ENCODE data around the gene ASXL1.

ASXL1 gene

DNA sequence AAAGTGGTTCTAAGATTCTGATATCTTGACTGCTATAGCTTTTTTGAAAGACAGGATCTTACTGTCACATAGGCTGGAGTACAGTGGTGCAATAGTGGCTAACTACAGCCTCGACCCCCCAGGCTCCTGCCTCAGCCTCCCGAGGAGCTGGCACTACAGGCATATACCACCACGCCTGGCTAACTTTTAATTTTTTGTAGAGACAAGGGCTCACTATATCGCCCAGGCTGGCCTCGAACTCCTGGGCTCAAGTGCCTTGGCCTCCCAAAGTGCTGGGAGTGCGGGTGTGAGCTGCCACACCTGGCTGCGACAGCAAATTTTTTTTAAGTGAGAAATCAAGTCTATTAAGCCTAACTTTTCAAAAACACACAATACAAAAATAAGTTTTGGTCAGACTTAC, 120.4 kb downstream of the ASXL1 start:
- H3K9ac ChIP-seq (ENCODE audit: low read depth, low read length) = no peak overlapping the region
- H3K4me3 ChIP-seq (ENCODE audit: low read depth, low read length) = no peak overlapping the region
- H3K4me1 ChIP-seq (ENCODE audit: control insufficient read depth, insufficient read depth, low read length) = peaks cover 30% of the 10 kb centered on the region
- no peaks in the 10 kb centered on the region for H3K27me3 ChIP-seq (ENCODE audit: control insufficient read depth, insufficient read depth, low read length)
- no peaks in the 10 kb centered on the region for H3K9me3 ChIP-seq (ENCODE audit: control insufficient read depth, insufficient read depth, low read length)
- peaks cover 4% of the 10 kb centered on the region for H3K36me3 ChIP-seq (ENCODE audit: control insufficient read depth, insufficient read depth, low read length)

- Histone ChIP-seq H3K36me3 (ENCODE audit: control insufficient read depth, insufficient read depth, low read length) (peaks cover 4% of the 10 kb centered on the region), H3K9ac (ENCODE audit: low read depth, low read length) (no peak overlapping the region), H3K9me3 (ENCODE audit: control insufficient read depth, insufficient read depth, low read length) (no peaks in the 10 kb centered on the region), H3K27me3 (ENCODE audit: control insufficient read depth, insufficient read depth, low read length) (no peaks in the 10 kb centered on the region), H3K4me3 (ENCODE audit: low read depth, low read length) (no peak overlapping the region), H3K4me1 (ENCODE audit: control insufficient read depth, insufficient read depth, low read length) (peaks cover 30% of the 10 kb centered on the region)
Measured at GRCh38 chr20:32479012-32479411, 120.9 kb downstream of the ASXL1 start.

- Histone ChIP-seq H3K27me3 (ENCODE audit: control insufficient read depth, insufficient read depth, low read length) (no peaks in the 10 kb centered on the region), H3K36me3 (ENCODE audit: control insufficient read depth, insufficient read depth, low read length) (no peaks in the 10 kb centered on the region), H3K9me3 (ENCODE audit: control insufficient read depth, insufficient read depth, low read length) (no peaks in the 10 kb centered on the region), H3K9ac (ENCODE audit: low read depth, low read length) (no peak overlapping the region), H3K4me1 (ENCODE audit: control insufficient read depth, insufficient read depth, low read length) (peaks cover 30% of the 10 kb centered on the region), H3K4me3 (ENCODE audit: low read depth, low read length) (no peak overlapping the region)
Measured at GRCh38 chr20:32479697-32480171, 121.6 kb downstream of the ASXL1 start.

DNA sequence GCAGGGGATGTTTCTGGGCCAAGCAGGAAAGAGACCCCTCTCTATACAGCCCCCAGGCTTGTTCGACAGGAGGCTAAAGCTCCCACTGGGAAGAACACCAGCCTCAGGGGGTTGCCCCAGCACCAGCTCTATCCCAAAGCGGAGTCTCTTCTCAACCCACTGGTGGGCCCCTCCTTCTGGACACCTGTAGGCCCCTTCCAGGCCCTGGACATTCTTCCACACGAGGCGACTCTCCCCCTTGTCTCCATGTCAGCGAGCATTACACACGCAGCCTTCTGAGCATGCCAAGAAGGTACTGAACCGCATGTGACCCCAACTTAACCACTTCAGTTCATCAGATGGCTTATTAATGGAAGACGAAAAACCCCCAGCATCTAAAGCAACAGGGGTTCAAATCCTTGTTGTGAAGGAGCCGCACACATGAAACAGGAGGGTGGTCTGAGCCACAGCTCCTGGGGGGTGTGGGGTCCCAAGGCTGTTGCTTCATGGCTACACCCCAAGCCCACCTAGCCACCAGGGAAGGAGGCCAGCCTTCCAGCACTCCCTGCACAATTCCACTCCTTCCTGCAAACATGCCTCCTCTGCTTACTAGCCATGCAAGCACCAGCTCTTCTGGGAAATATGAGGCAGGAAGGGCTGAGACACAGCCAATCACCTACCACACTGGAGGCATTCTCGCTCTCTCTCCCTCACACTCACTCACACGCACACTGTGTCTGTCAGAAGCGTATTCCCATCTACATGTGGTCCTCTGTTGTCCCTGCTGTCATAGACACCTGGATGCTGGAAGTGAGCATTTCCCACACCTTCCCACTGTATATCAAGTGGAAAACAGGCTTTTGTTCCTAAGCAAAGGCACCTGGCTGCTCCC, 122.5 kb downstream of the ASXL1 start:
- Histone ChIP-seq H3K4me1 (ENCODE audit: control insufficient read depth, insufficient read depth, low read length) (peaks cover 29% of the 10 kb centered on the region), H3K27me3 (ENCODE audit: control insufficient read depth, insufficient read depth, low read length) (peaks cover under 1% of the 10 kb centered on the region), H3K4me3 (ENCODE audit: low read depth, low read length) (no peak overlapping the region), H3K9ac (ENCODE audit: low read depth, low read length) (no peak overlapping the region), H3K9me3 (ENCODE audit: control insufficient read depth, insufficient read depth, low read length) (no peaks in the 10 kb centered on the region), H3K36me3 (ENCODE audit: control insufficient read depth, insufficient read depth, low read length) (no peaks in the 10 kb centered on the region)

- no peak overlapping the region for H3K9ac ChIP-seq (ENCODE audit: low read depth, low read length)
- peaks cover 28% of the 10 kb centered on the region for H3K4me1 ChIP-seq (ENCODE audit: control insufficient read depth, insufficient read depth, low read length)
- no peaks in the 10 kb centered on the region for H3K36me3 ChIP-seq (ENCODE audit: control insufficient read depth, insufficient read depth, low read length)
- no peaks in the 10 kb centered on the region for H3K9me3 ChIP-seq (ENCODE audit: control insufficient read depth, insufficient read depth, low read length)
- H3K4me3 ChIP-seq (ENCODE audit: low read depth, low read length) = peak overlapping the region; percentile 83
- peaks cover 5% of the 10 kb centered on the region for H3K27me3 ChIP-seq (ENCODE audit: control insufficient read depth, insufficient read depth, low read length)
Measured at GRCh38 chr20:32481311-32482142, 123.4 kb downstream of the ASXL1 start.

DNA sequence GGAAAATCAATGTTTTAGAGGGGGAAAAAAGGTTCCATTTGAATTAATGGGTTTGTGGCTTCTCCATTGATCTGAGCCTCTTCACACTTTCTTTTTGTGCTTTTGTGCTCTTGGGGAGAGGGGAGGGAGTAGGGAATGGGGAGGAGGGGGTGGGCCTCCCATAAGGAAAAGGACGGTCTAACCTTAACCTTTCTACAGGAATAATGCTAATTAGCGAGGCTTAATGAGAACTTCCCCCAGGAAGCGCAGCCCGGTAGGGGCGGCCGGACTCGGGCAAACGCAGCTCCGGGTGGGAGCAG, 124.0 kb downstream of the ASXL1 start:
- no peaks in the 10 kb centered on the region for H3K9me3 ChIP-seq (ENCODE audit: control insufficient read depth, insufficient read depth, low read length)
- H3K27me3 ChIP-seq (ENCODE audit: control insufficient read depth, insufficient read depth, low read length) = peaks cover 5% of the 10 kb centered on the region
- peaks cover 28% of the 10 kb centered on the region for H3K4me1 ChIP-seq (ENCODE audit: control insufficient read depth, insufficient read depth, low read length)
- H3K9ac ChIP-seq (ENCODE audit: low read depth, low read length) = peak overlapping the region; percentile 73
- peak overlapping the region; percentile 83 for H3K4me3 ChIP-seq (ENCODE audit: low read depth, low read length)
- no peaks in the 10 kb centered on the region for H3K36me3 ChIP-seq (ENCODE audit: control insufficient read depth, insufficient read depth, low read length)

GRCh38 chr20:32482442-32483261, 124.5 kb downstream of the ASXL1 start:
- Histone ChIP-seq H3K9ac (ENCODE audit: low read depth, low read length) (peak overlapping the region; percentile 73), H3K4me1 (ENCODE audit: control insufficient read depth, insufficient read depth, low read length) (peaks cover 25% of the 10 kb centered on the region), H3K27me3 (ENCODE audit: control insufficient read depth, insufficient read depth, low read length) (peaks cover 5% of the 10 kb centered on the region), H3K9me3 (ENCODE audit: control insufficient read depth, insufficient read depth, low read length) (no peaks in the 10 kb centered on the region), H3K36me3 (ENCODE audit: control insufficient read depth, insufficient read depth, low read length) (no peaks in the 10 kb centered on the region), H3K4me3 (ENCODE audit: low read depth, low read length) (peak overlapping the region; percentile 83)

DNA sequence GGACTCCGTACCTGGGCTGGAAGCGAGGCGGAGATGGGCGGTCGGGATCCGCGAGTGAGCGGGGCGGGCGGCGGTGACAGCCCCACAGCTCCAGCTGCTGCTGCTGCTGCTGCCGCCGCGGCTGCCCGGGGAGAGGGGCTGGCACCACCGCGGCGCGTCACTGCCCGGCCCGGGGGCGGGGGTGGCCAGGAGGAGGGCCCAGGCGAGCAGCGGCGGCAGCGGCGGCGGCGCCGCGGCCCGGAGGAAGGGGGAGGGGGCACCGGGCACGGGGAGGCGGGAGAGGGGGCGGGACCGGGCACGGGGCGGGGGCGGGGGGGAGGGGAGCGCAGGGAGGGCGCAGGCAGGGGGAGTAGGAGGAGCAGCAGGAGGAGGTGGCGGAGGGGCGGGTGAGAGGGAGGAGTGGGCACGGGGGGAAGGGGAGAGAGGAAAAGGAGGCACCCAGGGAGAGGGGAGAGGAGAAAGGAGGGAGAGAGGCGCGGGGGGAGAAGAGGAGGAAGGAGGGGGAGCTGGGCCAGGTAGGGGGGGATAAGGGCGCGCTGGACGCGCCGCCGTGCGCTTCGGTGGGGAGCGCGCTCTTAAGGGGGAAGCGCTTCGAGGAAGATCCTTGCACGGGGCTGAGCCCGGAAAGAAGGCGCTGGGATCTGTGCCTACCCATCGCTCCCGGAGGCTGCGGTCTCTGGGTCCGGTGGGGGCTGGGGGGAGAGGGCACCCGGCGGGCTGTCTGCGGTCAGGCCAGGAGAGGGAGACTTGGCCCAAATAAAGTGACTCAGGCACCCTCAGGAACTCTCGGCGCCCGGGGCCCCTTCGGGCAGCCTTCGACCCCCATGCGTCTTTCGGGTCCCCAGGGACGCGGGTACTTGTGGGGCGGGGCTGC, 125.5 kb downstream of the ASXL1 start:
- H3K36me3 ChIP-seq (ENCODE audit: control insufficient read depth, insufficient read depth, low read length) = no peaks in the 10 kb centered on the region
- peak overlapping the region; percentile 75 for H3K4me3 ChIP-seq (ENCODE audit: low read depth, low read length)
- H3K27me3 ChIP-seq (ENCODE audit: control insufficient read depth, insufficient read depth, low read length) = peaks cover 5% of the 10 kb centered on the region
- no peaks in the 10 kb centered on the region for H3K9me3 ChIP-seq (ENCODE audit: control insufficient read depth, insufficient read depth, low read length)
- peak overlapping the region; percentile 60 for H3K9ac ChIP-seq (ENCODE audit: low read depth, low read length)
- peaks cover 25% of the 10 kb centered on the region for H3K4me1 ChIP-seq (ENCODE audit: control insufficient read depth, insufficient read depth, low read length)

GRCh38 chr20:32484225-32484957, 126.3 kb downstream of the ASXL1 start:
- peak overlapping the region; percentile 75 for H3K4me3 ChIP-seq (ENCODE audit: low read depth, low read length)
- no peaks in the 10 kb centered on the region for H3K36me3 ChIP-seq (ENCODE audit: control insufficient read depth, insufficient read depth, low read length)
- H3K27me3 ChIP-seq (ENCODE audit: control insufficient read depth, insufficient read depth, low read length) = peaks cover 5% of the 10 kb centered on the region
- peak overlapping the region; percentile 60 for H3K9ac ChIP-seq (ENCODE audit: low read depth, low read length)
- no peaks in the 10 kb centered on the region for H3K9me3 ChIP-seq (ENCODE audit: control insufficient read depth, insufficient read depth, low read length)
- H3K4me1 ChIP-seq (ENCODE audit: control insufficient read depth, insufficient read depth, low read length) = peaks cover 25% of the 10 kb centered on the region

DNA sequence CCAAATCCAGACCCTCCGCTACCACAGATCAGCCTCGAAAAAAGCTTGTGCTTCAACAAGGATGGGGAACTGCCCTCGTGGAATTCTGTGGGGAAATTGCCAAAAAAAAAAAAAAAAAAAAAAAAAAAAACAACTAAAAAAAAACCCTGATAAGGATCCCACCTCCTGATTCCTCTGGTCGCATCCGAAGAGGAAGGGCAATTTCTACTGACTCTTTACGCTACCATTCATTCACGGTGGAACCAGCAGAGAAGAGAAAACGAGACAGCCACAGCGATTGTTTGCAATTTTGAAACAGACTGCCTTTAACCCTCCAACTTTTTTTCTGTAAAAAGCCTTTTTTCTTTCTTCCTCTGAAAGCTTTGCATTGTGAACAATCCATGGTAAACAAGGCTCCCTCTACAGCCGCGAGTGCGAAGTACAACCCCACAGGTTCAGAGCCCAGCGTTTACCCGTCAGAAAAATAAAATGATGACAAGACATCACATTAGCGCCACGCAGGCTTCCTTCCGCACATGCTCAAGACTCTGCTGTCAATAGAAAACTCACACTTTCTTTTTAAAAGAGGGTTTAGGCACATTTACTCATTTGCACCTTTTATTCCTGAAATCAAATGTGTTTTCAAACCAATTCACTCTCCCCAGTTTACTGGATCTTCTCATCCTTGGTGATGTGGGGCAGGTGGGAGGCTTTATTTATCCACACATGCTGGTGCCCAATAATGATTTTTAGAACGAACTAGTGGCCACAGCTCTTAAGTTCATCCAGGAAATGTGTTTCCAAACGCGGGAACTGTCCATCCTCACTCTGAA, 127.0 kb downstream of the ASXL1 start:
- H3K9me3 ChIP-seq (ENCODE audit: control insufficient read depth, insufficient read depth, low read length) = no peaks in the 10 kb centered on the region
- H3K4me1 ChIP-seq (ENCODE audit: control insufficient read depth, insufficient read depth, low read length) = peaks cover 20% of the 10 kb centered on the region
- peak overlapping the region; percentile 60 for H3K9ac ChIP-seq (ENCODE audit: low read depth, low read length)
- H3K4me3 ChIP-seq (ENCODE audit: low read depth, low read length) = peak overlapping the region; percentile 75
- no peaks in the 10 kb centered on the region for H3K36me3 ChIP-seq (ENCODE audit: control insufficient read depth, insufficient read depth, low read length)
- peaks cover 5% of the 10 kb centered on the region for H3K27me3 ChIP-seq (ENCODE audit: control insufficient read depth, insufficient read depth, low read length)
